NK-92 treated with Interleukin-12 subunit alpha and Interleukin-12 subunit beta, amount 100 ng/mL, for 24 hours (cell line): ENCODE data around the gene SDCBP2.

ENCODE experiments used
- DNase-seq: peaks from one replicate; lab custom pipeline; 2025; lab: John Stamatoyannopoulos, UW

The SDCBP2 gene

DNA sequence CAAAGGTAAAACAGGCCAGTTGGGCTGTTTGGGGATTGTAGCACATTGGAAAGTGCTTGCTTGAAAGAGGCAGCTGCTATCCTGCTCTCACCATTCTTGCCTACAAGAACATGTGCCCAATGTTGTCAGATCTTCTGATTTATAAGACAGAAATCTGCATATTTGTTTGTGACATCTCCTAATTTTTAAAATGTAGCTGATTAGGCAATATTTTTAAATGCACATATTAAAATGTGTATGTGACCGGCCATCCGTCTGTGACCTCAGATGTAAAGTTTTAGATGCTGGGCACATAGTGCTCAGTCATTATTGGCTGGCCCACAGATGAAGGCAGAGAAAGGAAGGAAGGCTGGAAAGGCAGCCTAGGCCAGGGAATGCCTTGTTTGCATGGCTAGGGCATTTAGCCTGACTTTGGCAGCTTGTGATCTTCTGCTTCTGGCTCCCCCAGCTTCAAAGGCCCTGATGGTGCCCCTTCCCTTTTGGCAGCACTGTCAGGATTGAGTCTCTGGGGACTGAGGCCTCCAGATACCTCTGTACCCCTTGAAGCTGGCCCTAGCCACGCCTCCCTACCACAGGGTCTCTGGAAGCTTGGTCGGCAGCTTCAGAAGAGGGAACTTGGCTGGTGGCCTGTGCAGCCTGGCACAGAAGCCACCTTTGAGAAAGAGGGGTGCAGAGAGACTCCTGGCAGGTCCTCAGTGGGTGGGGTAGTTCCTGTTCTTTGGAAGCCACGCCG lies 56.4 kb downstream of the SDCBP2 start:
- no peak for DNase-seq

DNA sequence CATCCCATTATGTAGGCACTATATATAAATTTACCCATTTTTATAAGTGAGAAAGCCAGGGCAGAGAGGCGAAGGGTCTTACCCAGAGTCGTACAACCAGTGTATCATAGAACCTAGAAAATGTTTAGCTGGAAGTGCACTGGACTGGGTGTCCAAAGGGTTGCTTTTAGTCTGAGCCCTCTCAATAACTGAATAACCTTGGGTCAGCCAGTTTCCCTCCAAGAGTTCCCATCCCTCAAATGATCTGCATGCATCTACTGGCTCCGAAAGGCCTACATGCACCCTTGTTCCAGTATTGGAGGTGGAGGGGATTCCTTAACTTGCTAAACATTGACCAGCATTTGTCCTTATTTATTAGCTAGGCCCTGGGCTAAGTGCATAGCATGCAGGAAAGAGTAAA lies 59.1 kb downstream of the SDCBP2 start:
- no peak for DNase-seq

DNA sequence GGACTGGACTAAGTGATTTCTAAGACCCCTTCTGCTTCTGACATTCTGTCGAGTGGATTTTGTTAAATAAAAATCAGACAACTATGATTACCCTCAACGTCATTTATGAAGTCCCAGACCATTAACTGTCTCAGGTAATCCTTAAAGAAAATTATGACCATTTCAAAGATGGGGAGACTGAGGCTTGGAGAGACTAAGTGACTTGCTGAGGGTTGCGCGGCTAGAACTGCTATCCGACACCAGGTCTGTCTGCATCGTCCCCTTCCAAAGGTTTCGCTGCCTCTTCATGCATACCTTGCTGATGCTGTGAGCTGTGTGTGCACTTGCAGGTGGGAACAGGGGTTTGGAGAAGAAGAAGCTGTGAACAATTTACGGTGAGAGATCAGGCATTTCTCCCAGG lies 59.7 kb downstream of the SDCBP2 start:
- no peak for DNase-seq

DNA sequence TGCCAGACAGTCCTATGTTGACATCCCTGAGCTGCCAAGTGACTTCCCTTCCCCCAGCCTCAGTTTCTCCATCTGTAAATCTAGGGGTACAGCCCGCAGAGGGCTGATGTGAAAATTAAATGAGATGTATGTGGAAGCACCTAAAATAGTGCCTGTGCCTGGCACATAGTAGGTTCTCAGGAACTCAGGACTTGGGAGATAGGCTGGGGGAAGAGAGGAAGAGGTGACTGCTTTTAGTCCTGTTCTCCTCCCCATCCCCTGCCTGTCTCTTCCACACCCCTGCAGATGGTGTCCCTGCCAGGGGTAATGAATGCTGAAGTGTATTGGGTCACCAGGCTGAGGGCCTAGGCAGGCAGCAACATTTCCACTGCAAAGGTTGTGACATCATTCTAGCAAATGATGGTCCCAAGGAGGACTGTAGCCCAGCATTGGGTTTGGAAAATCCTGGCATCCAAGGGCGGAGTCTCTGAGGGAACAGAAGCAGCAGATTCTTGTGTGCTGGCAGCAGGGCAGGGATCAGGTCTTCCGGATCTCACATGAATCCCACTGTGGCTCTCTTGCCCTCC lies 61.0 kb downstream of the SDCBP2 start:
- no peak for DNase-seq

DNA sequence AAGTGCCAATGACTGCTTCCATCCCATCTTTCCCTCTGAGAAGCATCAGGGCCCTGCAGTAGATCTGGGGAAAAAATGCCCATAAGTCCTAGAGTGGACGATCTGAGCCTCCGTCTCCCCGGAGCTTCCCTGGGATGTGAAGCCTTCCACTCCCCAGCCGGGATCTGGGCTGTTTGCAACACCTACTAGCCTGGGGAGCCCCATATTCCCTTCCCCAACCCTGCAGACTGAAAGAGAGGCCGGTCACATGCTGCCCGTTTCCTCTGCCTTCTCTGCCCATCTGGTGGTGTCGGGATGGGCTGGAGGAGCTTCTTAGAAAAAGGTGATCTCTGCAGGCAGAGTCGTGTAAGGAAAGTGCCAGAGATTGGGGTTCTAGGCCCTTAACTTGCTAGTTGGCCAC lies 61.8 kb downstream of the SDCBP2 start:
- DNase-seq = no peak

DNA sequence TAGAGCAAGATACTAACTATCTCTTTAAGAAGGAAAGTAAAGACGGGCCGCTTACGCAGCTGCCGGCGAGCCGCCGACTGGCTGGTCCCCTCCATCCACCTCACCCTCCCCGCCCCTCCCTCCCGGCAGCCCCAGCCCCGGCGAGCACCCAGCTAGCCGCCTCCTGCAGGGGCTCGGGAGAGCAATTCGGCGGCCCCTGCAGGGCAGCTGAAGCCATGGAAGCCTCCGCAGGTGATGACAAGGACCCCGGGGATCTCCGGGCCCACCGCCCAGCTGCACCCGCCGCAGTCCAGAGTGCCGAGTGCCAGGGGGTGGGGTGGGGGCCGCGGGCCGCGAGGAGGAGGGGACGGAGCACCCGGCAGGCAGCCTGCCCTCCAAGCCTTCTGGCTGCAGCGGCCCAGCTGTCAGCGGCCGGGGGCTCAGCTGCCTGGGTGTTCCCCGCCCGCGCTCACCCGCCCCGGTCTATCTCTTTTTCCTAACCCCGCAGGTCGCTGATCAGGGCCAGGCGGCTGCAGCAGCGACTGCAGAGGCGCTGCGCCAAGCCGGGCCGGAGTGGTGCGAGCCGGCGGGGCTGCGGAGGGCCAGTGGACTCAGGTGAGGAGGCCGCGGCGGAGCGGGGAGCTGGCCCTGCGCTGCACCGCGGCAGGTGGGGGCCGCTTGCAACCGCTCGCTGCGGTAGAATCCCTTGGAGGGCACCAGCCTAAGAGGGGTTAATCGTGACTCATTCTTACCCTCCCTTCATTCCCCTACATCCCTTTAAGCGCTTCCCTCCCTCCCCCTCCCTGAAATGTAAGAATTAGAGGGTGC lies 62.6 kb downstream of the SDCBP2 start, which contains the start of gene SNPH:
Gene SNPH (plus strand): TSS at position 128 of the 807 bp plus-strand sequence. CDS start 29,946 bp downstream, outside the sequence.
- DNase-seq = no peak

DNA sequence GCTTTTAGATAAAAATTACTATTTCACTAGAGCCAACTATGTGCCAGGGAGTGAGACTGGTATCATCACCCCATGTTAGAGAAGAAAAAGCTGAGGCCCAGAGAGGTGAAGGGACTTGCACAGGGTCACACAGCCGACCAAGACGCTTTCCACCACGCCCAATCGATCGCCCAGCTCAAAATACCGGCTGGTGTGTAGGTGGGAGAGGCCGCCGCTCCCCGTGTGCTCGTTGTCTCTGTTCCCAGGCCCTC lies 63.1 kb downstream of the SDCBP2 start:
- DNase-seq = no peak

DNA sequence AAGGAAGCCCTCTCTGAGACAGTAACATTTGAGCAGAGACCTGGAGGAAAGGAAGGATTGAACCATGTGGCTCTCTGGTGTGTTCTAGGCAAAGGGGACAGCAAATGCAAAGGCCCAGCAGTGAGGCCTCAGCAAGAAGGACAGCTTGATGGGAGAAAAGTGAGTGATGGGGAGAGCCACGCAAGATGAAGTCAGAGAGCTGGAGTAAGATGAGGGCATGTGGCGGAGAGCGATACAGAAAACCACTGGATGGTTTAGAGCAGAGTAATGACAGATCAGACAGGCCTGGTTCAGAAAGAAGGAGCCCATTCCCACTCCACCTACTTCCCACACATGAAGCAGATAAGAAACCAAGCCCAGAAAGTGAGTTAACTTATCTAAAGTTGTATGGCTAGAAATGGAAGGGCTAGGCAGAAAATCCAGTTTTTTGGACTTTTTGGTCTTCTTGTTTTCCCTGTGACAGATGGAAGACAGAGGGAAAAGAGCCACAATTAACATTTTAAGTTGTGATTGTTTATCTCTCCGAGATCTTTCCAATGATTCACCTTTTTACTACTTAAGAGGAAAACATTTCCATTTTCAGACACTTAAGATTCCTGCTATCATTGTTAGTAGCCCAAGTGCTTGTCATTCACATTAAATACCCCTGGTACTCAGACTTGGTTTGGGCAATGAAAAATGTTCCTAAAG lies 63.6 kb downstream of the SDCBP2 start:
- no peak for DNase-seq

DNA sequence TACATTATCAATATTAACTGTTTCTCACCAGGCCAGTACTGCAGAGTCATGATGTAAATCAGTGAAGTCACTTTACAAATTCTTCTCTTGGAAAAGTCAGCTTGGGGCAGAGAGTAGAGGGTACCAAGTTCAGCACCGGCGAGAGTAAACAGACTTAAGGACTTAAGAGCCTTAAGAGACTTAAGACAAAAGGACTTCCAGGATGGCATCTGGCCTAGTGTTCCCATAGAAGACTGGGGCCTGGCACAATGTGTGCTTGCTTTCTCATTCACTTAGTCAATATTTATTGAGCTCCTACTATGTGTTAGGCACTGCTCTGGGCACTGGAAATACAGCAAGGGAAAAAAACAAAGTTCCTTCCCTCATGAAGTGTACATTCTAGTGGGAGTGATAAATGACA lies 64.2 kb downstream of the SDCBP2 start:
- DNase-seq = no peak

DNA sequence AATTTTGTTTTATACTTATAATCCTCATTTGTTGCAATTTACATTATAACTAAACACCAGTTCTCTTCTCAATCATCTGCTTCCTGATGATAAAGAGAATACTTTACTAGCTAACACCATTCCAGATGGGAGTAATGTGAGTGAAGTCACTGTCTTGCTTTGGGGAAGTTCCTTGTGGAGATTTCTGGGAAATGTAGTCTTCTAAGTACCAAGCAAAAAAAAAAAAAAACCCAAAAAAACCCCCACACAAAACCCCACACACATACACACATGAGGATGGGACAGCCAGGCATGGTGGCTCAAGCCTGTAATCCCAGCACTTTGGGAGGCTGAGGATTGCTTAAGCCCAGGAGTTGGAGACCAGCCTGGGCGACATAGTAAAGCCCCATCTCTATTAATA lies 65.1 kb downstream of the SDCBP2 start:
- no peak for DNase-seq
